AG09309 (cell line): ENCODE measurements around the gene DDX20.

ENCODE experiments used
- DNase-seq: peaks from one replicate; pipeline ENCODE4 v3.0.0-alpha.2; 2010; ENCODE audit warnings: low read depth
- H3K4me3 ChIP-seq: 2 replicates; pipeline ENCODE4 v1.5.1; 2011; ENCODE audit warnings: mild to moderate bottlenecking, low read depth, low read length, moderate library complexity; ENCODE audit not compliant: control insufficient read depth
- TF ChIP-seq, protein P1 (sequence below): IDR thresholded peaks from 2 replicates; pipeline ENCODE4 v1.5.1; 2011; ENCODE audit warnings: mild to moderate bottlenecking, low read depth, low read length, inconsistent platforms; ENCODE audit not compliant: insufficient read depth, control insufficient read depth; ENCODE audit errors: missing control alignments

The DDX20 gene

DNA sequence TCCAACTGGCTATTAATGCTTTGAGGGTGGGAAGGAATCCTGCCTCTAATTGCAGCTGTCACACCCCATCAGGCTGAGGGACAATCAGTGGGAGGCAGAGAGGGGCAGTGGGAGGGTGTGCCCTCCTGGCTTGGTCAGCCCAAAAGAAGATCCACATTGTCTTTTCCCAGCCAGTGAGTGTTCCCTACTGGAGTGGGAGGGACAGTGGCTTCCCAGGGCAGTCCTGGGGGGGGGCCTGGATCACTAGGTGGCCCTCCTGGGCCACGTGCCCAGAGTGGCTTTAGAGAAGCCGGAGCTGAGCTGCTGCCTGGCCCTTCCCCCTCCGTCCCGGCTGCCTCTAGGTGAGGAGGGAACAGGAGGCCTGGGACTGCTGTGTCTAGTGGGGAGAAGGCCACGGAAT, 30.5 kb upstream of the DDX20 start:
- TF ChIP-seq, protein P1, sequence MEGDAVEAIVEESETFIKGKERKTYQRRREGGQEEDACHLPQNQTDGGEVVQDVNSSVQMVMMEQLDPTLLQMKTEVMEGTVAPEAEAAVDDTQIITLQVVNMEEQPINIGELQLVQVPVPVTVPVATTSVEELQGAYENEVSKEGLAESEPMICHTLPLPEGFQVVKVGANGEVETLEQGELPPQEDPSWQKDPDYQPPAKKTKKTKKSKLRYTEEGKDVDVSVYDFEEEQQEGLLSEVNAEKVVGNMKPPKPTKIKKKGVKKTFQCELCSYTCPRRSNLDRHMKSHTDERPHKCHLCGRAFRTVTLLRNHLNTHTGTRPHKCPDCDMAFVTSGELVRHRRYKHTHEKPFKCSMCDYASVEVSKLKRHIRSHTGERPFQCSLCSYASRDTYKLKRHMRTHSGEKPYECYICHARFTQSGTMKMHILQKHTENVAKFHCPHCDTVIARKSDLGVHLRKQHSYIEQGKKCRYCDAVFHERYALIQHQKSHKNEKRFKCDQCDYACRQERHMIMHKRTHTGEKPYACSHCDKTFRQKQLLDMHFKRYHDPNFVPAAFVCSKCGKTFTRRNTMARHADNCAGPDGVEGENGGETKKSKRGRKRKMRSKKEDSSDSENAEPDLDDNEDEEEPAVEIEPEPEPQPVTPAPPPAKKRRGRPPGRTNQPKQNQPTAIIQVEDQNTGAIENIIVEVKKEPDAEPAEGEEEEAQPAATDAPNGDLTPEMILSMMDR = no peak
- DNase-seq = no peak
- H3K4me3 ChIP-seq = no peak overlapping the region

DNA sequence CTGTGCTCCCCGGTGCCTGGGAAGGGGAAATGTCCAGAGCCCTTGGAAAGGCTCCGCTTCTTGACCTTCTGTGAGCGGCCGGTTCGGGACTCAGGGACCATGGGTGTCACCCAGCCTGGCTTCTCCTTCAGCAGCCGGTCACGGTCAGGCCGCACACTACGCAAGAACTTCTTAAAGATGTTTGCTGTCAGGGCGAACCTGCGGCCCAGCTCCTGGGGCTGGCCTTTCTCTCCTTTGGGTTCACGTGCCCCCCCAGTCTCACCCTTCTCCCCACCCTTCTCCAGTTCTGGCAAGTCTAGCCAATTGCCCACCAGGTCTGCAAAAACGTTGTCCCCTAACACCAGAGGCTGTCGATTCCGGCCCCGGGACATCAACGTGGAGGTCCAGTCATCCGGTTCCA, 28.6 kb upstream of the DDX20 start:
- DNase-seq = no peak
- TF ChIP-seq, protein P1 = no peak
- H3K4me3 ChIP-seq = no peak overlapping the region

DNA sequence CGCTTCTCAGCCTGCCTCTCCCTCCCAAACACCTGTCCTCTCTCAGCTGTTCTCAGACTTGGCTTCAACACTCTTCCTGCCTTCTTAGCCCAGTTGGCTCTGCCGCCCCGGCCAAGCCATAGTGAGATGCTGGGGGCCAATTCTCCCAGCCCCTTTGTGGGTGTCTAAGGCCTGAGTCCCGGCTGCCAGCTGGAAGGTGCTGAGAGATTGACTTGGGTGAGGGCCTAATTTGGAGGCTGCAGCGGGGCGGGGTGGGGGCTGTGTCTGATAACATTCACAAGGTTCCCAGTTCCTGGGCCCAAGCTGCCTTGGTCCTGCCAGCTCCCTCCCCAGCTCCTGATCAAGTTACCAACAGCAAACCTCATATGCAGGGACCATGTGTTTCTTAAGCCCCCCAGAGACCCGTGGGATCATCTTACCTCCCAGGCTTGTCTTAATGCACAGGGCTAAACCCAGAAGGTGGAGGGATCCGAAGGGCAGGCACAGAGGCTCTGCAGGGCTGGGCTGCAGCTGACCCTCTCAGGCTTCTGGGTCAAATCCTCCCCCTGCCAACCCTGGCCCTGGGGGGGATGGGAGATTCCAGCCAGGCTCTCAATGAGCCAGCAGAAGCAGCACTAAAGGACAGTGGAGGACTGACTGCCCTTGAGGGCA, 26.3 kb upstream of the DDX20 start:
- H3K4me3 ChIP-seq = no peak overlapping the region
- no peak for DNase-seq
- TF ChIP-seq, protein P1 = no peak

DNA sequence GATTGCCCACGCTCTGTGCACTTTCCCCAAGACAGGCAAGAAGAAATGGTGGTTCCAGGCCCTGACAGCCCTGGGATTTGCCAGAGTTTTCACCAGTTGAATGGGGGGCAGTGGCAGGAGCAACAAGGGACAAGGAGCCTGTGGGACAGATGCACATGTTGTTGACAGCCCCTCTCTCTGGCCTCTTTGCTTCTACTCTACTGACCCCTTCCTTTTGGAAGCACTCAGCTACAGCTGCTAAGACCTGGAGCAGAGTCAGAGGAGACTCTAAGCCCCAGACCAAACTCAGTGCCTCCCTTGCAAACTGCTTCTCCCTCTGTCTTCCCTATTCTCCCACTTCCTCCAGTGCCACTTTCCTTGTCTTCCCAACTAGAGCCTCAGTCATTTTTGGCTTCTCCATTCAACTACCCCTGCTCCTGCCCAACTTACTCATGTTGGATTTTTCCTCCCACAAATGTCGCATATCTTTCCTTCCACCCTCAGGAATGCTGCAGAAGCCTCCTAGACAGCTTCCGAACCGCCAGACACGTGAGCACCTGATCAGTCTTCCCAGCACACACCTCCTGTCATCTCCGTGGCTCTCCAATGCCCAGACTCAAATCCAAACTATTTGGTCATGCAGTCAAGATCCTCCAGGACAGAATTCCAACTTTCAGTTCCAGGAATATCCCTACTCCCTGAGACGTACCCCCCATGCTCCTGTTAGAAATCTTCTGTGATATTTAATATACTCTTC, 25.6 kb upstream of the DDX20 start:
- TF ChIP-seq, protein P1 = no peak
- no peak for DNase-seq
- H3K4me3 ChIP-seq = no peak overlapping the region

DNA sequence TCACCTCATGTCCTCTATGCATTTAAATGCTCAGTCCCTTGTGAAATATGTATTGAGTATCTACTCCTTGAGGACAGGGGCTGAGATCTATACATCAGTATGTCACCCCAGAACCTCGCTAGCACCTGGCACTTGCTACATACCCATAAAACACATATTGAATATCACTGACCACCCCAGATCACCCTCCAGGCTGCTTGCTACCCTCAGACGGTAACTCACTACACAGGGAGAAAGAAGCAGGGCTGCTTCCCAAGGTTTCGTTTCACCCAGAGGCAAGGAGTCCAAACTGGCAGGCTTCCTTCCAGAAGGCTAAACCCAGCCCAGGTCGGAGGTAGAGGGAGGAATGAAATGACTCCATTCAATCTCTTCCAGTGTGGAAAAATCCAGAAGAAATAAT, 25.0 kb upstream of the DDX20 start:
- no peak for DNase-seq
- no peak overlapping the region for H3K4me3 ChIP-seq
- TF ChIP-seq, protein P1 = no peak

DNA sequence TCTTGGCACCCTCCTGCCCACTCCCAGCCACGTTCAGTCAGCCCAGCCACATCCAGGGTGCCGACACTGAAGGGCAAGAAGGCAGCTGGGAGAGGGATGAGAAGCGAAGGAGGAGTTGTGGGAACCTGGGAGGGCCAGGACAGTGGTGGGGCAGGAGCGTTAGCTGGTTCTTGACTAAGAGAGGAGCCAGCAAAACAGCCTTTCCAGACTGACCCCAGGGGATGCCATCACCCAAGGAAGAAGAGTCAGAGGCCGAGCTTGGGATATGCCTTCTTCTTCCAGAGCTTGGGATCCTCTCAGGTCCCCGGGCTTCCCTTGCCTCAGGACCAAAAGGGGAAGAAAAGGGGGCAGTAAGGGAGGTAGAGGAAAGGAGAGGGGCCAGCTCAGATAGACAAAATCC, 23.7 kb upstream of the DDX20 start:
- H3K4me3 ChIP-seq = no peak overlapping the region
- TF ChIP-seq, protein P1 = no peak
- DNase-seq = no peak
